Measurements from ENCODE around the gene CACNG4.

DNA sequence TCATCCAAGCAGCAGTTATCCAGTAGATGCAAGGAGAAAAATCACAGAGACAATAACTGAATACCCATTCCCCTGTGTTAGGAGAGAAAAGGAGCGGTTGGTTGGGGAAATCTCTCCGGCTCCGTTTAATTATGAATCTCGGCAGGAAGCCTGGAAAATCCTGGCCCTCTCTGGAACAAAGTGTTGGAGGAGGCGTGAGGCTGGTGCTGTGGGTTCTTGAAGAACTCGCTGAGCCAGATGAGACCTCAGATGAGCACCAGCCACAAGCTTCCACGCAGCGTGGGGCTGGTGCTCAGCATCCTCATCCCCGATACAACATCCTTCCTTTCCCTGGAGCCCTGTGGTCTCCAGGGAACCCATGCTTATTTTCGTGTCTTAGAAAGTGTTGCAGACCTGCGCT is 39.7 kb downstream of the CACNG4 start:
- TF ChIP-seq POLR2A (IDR thresholded peaks at IDR 0.05; ENCODE audit: borderline replicate concordance, extremely low read depth, insufficient read depth, insufficient read length): no peak
- no peak for TF ChIP-seq YY1 (IDR thresholded peaks at IDR 0.05; ENCODE audit: extremely low read depth, insufficient replicate concordance, low read depth, low read length)
- TF ChIP-seq, protein P1, sequence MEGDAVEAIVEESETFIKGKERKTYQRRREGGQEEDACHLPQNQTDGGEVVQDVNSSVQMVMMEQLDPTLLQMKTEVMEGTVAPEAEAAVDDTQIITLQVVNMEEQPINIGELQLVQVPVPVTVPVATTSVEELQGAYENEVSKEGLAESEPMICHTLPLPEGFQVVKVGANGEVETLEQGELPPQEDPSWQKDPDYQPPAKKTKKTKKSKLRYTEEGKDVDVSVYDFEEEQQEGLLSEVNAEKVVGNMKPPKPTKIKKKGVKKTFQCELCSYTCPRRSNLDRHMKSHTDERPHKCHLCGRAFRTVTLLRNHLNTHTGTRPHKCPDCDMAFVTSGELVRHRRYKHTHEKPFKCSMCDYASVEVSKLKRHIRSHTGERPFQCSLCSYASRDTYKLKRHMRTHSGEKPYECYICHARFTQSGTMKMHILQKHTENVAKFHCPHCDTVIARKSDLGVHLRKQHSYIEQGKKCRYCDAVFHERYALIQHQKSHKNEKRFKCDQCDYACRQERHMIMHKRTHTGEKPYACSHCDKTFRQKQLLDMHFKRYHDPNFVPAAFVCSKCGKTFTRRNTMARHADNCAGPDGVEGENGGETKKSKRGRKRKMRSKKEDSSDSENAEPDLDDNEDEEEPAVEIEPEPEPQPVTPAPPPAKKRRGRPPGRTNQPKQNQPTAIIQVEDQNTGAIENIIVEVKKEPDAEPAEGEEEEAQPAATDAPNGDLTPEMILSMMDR (IDR thresholded peaks at IDR 0.05 in 2 of 3, conservative IDR thresholded peaks at IDR 0.05 in 1 of 3; ENCODE audit: borderline replicate concordance in 1 of 3, insufficient read depth in 1 of 3, low read depth in 2 of 3, low read length in 2 of 3): no peak
- no peak for TF ChIP-seq POLR2AphosphoS5 (IDR thresholded peaks at IDR 0.05; ENCODE audit: low read depth, low read length)
- no peak for TF ChIP-seq EZH2phosphoT487 (IDR thresholded peaks at IDR 0.05; ENCODE audit: borderline replicate concordance)
- no peak for TF ChIP-seq EZH2 (IDR thresholded peaks at IDR 0.05)
- TF ChIP-seq, protein P2, sequence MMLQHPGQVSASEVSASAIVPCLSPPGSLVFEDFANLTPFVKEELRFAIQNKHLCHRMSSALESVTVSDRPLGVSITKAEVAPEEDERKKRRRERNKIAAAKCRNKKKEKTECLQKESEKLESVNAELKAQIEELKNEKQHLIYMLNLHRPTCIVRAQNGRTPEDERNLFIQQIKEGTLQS (IDR thresholded peaks at IDR 0.05): no peak
- TF ChIP-seq, protein P3, sequence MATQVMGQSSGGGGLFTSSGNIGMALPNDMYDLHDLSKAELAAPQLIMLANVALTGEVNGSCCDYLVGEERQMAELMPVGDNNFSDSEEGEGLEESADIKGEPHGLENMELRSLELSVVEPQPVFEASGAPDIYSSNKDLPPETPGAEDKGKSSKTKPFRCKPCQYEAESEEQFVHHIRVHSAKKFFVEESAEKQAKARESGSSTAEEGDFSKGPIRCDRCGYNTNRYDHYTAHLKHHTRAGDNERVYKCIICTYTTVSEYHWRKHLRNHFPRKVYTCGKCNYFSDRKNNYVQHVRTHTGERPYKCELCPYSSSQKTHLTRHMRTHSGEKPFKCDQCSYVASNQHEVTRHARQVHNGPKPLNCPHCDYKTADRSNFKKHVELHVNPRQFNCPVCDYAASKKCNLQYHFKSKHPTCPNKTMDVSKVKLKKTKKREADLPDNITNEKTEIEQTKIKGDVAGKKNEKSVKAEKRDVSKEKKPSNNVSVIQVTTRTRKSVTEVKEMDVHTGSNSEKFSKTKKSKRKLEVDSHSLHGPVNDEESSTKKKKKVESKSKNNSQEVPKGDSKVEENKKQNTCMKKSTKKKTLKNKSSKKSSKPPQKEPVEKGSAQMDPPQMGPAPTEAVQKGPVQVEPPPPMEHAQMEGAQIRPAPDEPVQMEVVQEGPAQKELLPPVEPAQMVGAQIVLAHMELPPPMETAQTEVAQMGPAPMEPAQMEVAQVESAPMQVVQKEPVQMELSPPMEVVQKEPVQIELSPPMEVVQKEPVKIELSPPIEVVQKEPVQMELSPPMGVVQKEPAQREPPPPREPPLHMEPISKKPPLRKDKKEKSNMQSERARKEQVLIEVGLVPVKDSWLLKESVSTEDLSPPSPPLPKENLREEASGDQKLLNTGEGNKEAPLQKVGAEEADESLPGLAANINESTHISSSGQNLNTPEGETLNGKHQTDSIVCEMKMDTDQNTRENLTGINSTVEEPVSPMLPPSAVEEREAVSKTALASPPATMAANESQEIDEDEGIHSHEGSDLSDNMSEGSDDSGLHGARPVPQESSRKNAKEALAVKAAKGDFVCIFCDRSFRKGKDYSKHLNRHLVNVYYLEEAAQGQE (IDR thresholded peaks at IDR 0.05; ENCODE audit: low read depth): no peak

Data from HCT116 (cell line).